Activated CD8-positive, alpha-beta memory T cell treated with anti-CD3 and anti-CD28 coated beads, Interleukin-2, amount 10 ng/mL, durations not matched to agents 7 days and 5 days (primary cell): ENCODE data around the gene DHX35. TPM values are rescaled to one million over a fixed set of nuclear protein-coding genes. Genes with fewer than 3 reads are reported as not detected.
A peak's percentile ranks its signal among the peaks of the same experiment; 100 is the strongest.

ENCODE experiments used
- ATAC-seq: fragments of 150-1000 bp; cut with Tn5 transposase; one replicate; pipeline ENCODE4 v1.10.0; 2021; ENCODE audit warnings: moderate library complexity
- CTCF ChIA-PET: fragments of 350-600 bp; sonication (Branson Sonifier 250); formaldehyde crosslinking; loops from one replicate; lab custom pipeline; 2021; ENCODE audit warnings: antibody characterized with exemption; lab: Charles Lee
- DNase-seq: peaks from one replicate; pipeline ENCODE4 v3.0.0-alpha.2; 2020
- H3K27ac Mint-ChIP-seq: one replicate; pipeline ENCODE4 v1.8.0; 2021; ENCODE audit warnings: mild to moderate bottlenecking, mixed read lengths
- H3K27me3 Mint-ChIP-seq: one replicate; pipeline ENCODE4 v1.8.0; 2021; ENCODE audit warnings: mixed read lengths
- H3K36me3 Mint-ChIP-seq: one replicate; pipeline ENCODE4 v1.8.0; 2021; ENCODE audit warnings: mild to moderate bottlenecking, mixed read lengths
- H3K4me1 Mint-ChIP-seq: one replicate; pipeline ENCODE4 v1.8.0; 2021; ENCODE audit warnings: mixed read lengths
- H3K4me3 Mint-ChIP-seq: one replicate; pipeline ENCODE4 v1.8.0; 2021; ENCODE audit warnings: mild to moderate bottlenecking, moderate library complexity, mixed read lengths
- H3K9me3 Mint-ChIP-seq: one replicate; pipeline ENCODE4 v1.8.0; 2022; ENCODE audit warnings: low read depth, mixed read lengths
- total RNA-seq, 2 experiments: library from RNA; stranded (reverse); gene quantifications; one replicate each; pipeline ENCODE4 v1.2.3, GENCODE V29; 2021

DHX35 gene
- total RNA-seq, 2 experiments from 2014 or later = 10.5 to 12.9 TPM

DNA sequence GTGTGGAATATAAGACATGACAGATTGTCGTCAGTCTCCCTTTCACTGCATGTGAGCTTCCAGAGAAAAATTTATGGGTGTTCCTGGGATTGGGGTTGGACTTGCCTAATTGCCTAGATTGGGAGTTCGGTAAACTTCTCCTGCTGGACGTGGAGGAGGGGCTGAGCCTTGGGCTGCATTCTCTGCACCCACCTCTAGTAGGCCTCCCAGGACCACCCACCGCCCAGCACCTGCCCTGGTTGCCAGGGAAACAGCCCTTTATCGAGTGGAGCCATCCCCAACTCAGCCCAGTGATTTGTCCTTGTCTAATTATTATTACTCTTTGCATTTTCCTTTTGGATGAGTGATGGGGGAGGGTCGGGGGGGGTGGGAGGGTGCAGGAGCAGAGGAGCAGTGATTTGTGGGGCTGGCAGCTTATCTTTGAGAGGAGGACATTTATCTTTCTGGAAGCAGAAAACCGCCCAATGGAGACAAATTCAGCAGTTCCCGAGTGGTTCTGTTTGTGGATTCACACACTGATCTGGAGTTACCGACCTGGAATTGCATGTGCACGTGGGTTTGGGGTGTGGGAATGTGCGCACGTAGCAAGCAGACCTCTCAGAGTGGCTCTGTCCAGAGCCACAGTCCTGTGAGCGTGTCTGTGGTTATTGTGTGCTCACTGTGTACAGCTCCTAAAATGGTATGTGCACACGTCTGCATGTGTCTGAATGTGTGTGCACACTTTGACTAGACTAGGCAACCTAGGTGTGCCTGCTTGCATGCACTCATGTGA lies 104.5 kb downstream of the DHX35 start:
- no peaks in the 10 kb centered on the region for H3K36me3 Mint-ChIP-seq
- DNase-seq (no peak), ATAC-seq (no peak)
- no peak overlapping the region for H3K27ac Mint-ChIP-seq
- H3K4me1 Mint-ChIP-seq = no peaks in the 10 kb centered on the region
- no peak overlapping the region for H3K4me3 Mint-ChIP-seq
- CTCF ChIA-PET = no interaction called here
- no peaks in the 10 kb centered on the region for H3K9me3 Mint-ChIP-seq
- H3K27me3 Mint-ChIP-seq = peaks cover 15% of the 10 kb centered on the region

DNA sequence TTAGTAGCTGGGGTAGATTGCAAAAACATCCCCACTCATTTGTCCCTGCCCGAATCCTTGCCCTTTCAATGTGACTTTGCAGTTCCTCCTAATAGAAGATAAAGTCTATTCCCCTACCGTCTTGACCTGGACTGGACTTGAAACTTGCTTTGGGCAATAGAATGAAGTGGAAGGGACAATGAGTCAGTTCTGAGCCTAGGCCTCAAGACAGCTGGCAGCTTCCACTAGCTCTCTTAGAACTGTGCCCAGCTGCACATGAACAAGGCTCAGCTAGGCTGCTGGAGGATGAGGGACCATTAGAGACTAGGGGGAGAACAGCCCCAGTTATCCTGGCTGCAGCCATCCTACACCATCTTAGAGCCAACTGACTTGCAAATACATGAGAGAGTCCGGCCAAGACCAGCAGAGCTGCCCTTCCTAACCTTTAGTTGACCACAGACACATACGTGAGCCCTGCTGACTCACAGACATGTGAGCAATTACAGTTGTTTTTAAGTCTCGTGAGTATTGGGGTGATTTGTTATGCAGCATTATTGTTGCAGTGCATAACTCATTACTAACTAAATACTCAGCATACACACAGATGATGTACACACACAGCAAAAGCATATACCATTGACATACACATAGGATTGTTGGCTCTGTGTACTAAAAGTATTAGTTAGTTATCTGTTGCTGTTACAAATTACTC lies 105.5 kb downstream of the DHX35 start:
- H3K36me3 Mint-ChIP-seq = no peaks in the 10 kb centered on the region
- no peaks in the 10 kb centered on the region for H3K4me1 Mint-ChIP-seq
- CTCF ChIA-PET = interaction anchor here (0.9 kb wide), 1 partner anchor 13 kb away, joined by 3 read pairs; no protein-coding TSS in a partner anchor
- ATAC-seq (no peak), DNase-seq (no peak)
- H3K9me3 Mint-ChIP-seq = no peaks in the 10 kb centered on the region
- no peak overlapping the region for H3K27ac Mint-ChIP-seq
- H3K27me3 Mint-ChIP-seq = peaks cover 14% of the 10 kb centered on the region
- H3K4me3 Mint-ChIP-seq = no peak overlapping the region

DNA sequence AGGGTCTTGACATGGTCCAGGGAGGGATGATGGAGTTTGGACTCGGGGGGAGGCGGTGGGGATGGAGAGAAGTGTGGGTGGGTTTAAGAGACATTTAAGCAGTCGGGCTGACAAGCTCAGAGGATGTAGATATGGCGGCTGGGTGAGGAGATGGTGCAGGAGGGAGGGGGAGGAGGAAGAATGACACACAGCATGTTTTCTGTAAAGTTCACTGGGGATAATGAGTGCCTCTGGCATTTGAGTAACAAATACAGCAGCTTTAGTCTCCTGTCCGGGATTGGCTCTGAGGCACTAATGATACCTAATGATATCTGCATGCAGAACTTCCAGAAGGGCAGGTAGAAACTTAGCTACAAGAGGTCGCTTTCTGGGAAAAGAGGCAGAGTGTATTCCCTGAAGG lies 107.8 kb downstream of the DHX35 start:
- DNase-seq = no peak
- CTCF ChIA-PET = interaction anchor here (0.7 to 2.0 kb wide), 3 partner anchors 11 to 20 kb away, joined by 3 to 6 read pairs (median 5); no protein-coding TSS in a partner anchor
- peaks cover 25% of the 10 kb centered on the region for H3K27me3 Mint-ChIP-seq
- H3K36me3 Mint-ChIP-seq = no peaks in the 10 kb centered on the region
- no peak overlapping the region for H3K4me3 Mint-ChIP-seq
- ATAC-seq = no peak
- no peak overlapping the region for H3K27ac Mint-ChIP-seq
- H3K9me3 Mint-ChIP-seq = no peaks in the 10 kb centered on the region
- H3K4me1 Mint-ChIP-seq = no peaks in the 10 kb centered on the region

DNA sequence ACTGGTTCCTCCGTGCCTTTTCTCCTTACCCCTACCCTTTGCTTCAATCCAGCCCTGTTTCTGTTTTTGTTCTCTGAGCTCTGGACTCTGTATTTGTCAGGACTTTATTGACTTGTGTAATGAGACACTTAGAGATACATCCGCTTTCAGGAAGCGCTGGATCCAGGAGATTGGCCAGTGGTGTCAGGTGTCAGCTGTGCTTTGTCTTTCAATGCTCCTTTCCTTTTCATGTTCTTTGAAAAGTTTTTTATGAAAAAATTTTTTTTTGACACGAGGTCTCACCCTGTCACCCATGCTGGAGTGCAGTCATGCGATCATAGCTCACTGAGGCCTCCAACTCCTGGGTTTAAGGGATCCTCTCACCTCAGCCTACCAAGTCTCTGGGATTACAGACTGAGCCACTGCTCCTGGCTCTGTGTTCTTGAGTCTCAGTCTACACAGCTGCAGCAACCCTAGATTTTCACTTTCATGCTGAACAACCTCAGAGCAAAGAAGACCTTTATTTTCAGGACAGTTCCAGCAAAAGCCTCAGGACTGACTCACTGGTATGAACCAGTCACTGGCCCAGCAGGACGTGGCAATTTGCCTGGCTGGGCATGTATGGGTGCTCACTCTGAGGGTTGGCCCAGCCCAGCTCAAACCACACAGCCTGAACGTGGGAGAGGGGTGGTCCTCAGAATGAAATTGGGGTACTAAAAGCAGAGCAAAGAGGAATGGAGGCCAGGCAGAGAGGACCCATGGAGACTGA lies 108.5 kb downstream of the DHX35 start:
- Mint-ChIP-seq H3K36me3 (no peaks in the 10 kb centered on the region), H3K27ac (no peak overlapping the region), H3K27me3 (peaks cover 30% of the 10 kb centered on the region), H3K4me3 (no peak overlapping the region), H3K9me3 (no peaks in the 10 kb centered on the region), H3K4me1 (no peaks in the 10 kb centered on the region)
- DNase-seq (no peak), ATAC-seq (no peak)
- CTCF ChIA-PET = interaction anchor here (0.7 to 2.0 kb wide), 3 partner anchors 9 to 21 kb away, joined by 4 to 6 read pairs (median 5); no protein-coding TSS in a partner anchor

DNA sequence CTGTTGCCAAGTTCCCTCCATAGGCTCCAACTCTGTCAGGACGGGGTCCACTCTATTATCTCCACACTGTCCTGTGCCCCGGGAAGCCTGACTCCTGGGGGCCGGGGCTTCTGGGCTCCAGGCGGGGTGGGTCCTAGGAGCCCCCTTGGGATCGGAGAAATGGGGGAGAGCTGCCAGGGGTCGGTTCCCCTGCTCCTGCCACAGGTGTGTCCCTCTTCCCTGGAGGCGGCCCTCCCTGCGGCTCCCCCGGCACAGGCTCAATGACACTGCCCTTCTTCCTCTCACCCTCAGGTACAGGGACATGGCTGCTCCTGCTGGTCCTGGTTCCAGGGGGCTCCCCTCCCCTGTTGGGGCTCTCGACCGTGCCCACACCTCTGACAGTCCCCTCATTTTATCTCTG lies 110.0 kb downstream of the DHX35 start:
- Mint-ChIP-seq H3K4me1 (no peaks in the 10 kb centered on the region), H3K27ac (no peak overlapping the region), H3K9me3 (no peaks in the 10 kb centered on the region), H3K36me3 (no peaks in the 10 kb centered on the region), H3K4me3 (no peak overlapping the region), H3K27me3 (peaks cover 35% of the 10 kb centered on the region)
- CTCF ChIA-PET = interaction anchor here (1.3 to 3.1 kb wide), 3 partner anchors 9 to 23 kb away, joined by 3 to 16 read pairs (median 3); no protein-coding TSS in a partner anchor
- DNase-seq (no peak), ATAC-seq (no peak)

DNA sequence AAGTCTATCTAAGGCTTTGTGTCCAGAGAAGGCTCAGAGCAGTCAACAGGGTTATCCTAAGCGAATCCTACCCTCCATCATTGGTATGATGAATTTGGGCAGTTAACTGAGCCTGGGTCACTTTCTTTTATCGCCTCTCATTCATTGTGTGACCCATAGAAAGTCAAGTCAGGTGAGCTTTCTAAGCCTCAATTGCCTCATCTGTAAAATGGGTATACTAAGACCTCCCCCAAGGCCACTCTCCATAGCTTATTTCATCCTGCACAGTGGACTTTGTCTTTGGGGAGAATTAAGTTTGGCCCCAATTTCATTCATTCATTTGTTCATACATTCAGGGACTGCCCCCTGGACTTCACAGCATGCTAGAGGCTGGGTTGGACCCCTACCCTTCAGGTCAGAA lies 110.5 kb downstream of the DHX35 start:
- DNase-seq (no peak), ATAC-seq (no peak)
- no peaks in the 10 kb centered on the region for H3K36me3 Mint-ChIP-seq
- H3K9me3 Mint-ChIP-seq = no peaks in the 10 kb centered on the region
- H3K27ac Mint-ChIP-seq = no peak overlapping the region
- no peaks in the 10 kb centered on the region for H3K4me1 Mint-ChIP-seq
- no peak overlapping the region for H3K4me3 Mint-ChIP-seq
- H3K27me3 Mint-ChIP-seq = peaks cover 40% of the 10 kb centered on the region
- CTCF ChIA-PET = interaction anchor here (1.3 to 3.1 kb wide), 3 partner anchors 8 to 23 kb away, joined by 3 to 16 read pairs (median 3); no protein-coding TSS in a partner anchor

DNA sequence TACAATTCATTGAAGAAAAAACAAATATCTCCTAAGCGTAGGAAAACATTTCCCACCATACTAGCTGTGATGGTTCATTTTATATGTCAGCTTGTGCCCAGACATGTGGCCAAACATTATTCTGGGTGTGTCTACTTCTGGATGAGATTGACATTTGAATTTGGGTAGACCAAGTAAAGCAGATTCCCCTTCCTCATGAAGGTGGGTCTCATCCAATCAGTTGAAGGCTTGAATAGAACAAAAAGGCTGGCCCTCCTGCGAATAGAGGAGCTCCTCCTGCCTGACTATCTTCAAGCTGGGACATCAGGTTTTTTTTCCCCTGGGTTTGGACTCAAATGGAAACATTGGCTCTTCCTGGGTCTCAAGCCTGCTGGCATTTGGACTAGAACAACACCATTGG lies 113.6 kb downstream of the DHX35 start:
- H3K27me3 Mint-ChIP-seq = peaks cover 40% of the 10 kb centered on the region
- H3K9me3 Mint-ChIP-seq = no peaks in the 10 kb centered on the region
- no peaks in the 10 kb centered on the region for H3K36me3 Mint-ChIP-seq
- no peak for ATAC-seq
- H3K4me1 Mint-ChIP-seq = peaks cover 8% of the 10 kb centered on the region
- DNase-seq = no peak
- H3K4me3 Mint-ChIP-seq = no peak overlapping the region
- no peak overlapping the region for H3K27ac Mint-ChIP-seq
- CTCF ChIA-PET = interaction anchor here (1.0 to 8.9 kb wide), 3 partner anchors 11 to 26 kb away, joined by 3 to 170 read pairs (median 4); no protein-coding TSS in a partner anchor

DNA sequence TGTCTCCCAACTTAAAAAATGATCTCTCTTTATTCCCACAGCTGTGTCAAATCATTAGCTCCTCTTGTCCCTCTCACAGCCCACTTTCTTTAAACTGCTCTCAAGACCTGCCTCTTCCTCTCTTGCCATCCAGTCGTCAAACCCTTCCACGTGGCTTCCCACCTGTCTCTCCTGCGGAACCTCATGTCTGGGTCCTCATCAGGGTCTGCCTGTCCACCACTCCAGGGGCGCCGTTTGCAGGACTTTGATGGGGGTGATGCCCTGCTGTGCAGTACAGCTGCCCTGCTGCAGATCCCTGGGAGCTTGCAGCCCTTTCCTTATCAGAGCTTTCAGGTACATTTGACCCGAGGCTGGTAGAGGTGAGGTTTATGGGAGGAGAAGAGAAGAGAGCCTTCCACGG lies 114.8 kb downstream of the DHX35 start:
- Mint-ChIP-seq H3K36me3 (no peaks in the 10 kb centered on the region), H3K9me3 (no peaks in the 10 kb centered on the region), H3K27me3 (peaks cover 42% of the 10 kb centered on the region), H3K27ac (no peak overlapping the region), H3K4me1 (peaks cover 8% of the 10 kb centered on the region), H3K4me3 (no peak overlapping the region)
- no peak for DNase-seq
- CTCF ChIA-PET = interaction anchor here (8.9 kb wide), 1 partner anchor 28 kb away, joined by 170 read pairs; no protein-coding TSS in a partner anchor
- no peak for ATAC-seq

DNA sequence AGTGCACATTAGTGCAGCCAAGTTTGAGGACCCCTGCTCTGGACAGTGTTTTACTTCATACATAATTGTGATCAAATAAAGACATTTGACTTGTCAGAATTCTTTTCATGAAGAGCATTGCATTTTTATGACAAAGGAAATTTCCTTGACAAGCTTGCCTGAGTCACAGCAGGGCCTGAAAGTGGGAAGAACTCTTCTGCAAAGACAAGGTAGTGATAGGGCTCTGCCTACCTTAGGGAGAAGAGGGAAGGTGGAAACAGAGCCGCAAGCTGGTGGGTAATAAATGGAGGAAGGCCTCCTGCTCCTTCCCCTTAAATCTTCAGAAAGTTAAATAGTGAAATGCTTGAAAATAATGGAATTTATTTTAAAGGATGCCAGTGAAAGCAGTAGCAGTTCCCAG lies 118.2 kb downstream of the DHX35 start:
- Mint-ChIP-seq H3K36me3 (no peaks in the 10 kb centered on the region), H3K4me1 (peaks cover 8% of the 10 kb centered on the region), H3K27me3 (peaks cover 36% of the 10 kb centered on the region), H3K9me3 (no peaks in the 10 kb centered on the region), H3K4me3 (no peak overlapping the region), H3K27ac (no peak overlapping the region)
- DNase-seq = no peak
- ATAC-seq = no peak
- CTCF ChIA-PET = interaction anchor here (0.6 to 8.9 kb wide), 12 partner anchors 8 to 156 kb away, joined by 3 to 170 read pairs (median 4); partner anchors contain the start of genes DHX35 and FAM83D

DNA sequence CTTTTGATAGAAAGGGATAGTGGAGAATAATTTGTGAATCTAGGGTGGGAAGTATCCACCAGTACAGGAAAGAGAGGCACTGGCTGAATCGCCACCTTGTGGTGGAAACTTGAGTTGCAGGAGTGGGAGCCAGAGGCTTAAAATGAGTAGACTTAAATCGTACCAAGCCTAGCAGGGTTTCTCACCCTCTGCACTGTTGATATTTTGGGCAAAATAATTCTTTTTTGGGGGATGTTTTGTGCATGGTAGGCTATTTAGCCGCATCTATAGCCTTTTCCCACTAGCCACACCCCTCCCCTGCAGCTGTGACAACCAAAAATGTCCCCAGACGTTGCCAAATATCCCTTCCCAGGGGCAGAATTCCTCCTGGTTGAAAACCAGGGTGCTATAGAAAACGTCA lies 119.1 kb downstream of the DHX35 start:
- Mint-ChIP-seq H3K9me3 (no peaks in the 10 kb centered on the region), H3K27me3 (peaks cover 36% of the 10 kb centered on the region), H3K4me3 (no peak overlapping the region), H3K4me1 (peaks cover 8% of the 10 kb centered on the region), H3K36me3 (no peaks in the 10 kb centered on the region), H3K27ac (no peak overlapping the region)
- DNase-seq (peak; percentile 87), ATAC-seq (peak; percentile 86)
- CTCF ChIA-PET = interaction anchor here (0.6 to 8.9 kb wide), 11 partner anchors 9 to 157 kb away, joined by 3 to 170 read pairs (median 4); partner anchors contain the start of genes DHX35 and FAM83D

DNA sequence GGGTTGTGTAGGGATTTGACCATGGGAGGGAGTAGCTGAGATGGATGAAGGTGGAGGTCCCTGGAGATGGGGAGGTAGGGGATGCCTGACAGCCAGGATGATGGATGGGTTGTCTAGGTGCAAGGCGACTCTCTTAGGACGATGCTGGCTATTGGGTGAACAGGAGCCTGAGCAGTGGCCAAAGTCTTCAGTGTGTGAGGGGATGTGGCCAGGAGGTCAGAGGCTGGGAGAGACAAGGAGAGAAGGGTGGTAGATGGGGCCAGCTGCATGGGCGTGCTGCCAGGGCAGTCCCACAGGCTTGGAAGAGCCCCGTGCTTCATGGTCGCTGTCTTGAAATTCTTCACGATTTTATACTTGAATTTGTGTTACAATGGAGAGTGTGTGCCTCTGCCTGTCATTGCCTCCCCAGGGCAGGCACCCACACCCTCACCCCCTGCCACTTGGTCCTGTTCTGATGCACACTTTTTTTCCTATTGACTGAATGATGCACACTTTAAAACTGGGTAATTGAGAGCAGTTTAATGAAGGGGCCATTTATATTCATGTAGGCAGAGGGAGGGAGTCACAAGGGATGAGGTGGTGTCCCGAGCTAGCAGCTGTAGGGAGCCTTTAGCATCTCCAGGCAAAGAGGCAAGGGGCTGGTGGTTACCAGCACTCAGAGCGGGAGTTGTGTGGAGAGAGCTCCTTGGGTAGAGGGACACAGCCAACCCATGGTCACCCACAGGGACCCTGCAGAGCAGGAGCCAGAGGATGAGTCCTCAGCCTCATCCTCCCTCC lies 120.7 kb downstream of the DHX35 start:
- H3K27ac Mint-ChIP-seq = no peak overlapping the region
- CTCF ChIA-PET = interaction anchor here (8.9 kb wide), 1 partner anchor 34 kb away, joined by 170 read pairs; no protein-coding TSS in a partner anchor
- peaks cover 8% of the 10 kb centered on the region for H3K4me1 Mint-ChIP-seq
- H3K4me3 Mint-ChIP-seq = no peak overlapping the region
- peaks cover 27% of the 10 kb centered on the region for H3K27me3 Mint-ChIP-seq
- no peak for DNase-seq
- H3K36me3 Mint-ChIP-seq = no peaks in the 10 kb centered on the region
- H3K9me3 Mint-ChIP-seq = no peaks in the 10 kb centered on the region
- ATAC-seq = no peak

DNA sequence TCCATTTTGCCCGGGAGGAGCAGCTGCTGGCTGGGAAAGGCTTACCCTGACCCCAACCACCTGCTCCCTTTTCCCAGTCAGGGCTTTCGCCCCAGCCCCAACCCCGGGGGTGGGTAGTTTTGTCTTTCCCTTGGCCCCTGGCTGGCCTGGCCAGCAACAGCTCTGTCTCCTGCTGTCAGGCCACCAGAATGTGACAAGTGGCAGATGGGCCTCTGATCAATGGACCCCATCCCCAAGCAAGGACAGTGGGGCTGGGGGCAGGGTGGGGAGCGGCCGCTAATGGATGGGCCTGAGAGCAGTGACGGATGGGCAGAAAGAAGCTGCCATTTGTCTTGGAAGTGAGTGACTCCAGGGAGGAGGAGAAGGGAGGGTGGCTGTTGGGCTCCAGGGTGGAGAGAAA lies 121.6 kb downstream of the DHX35 start:
- H3K4me1 Mint-ChIP-seq = peaks cover 2% of the 10 kb centered on the region
- DNase-seq (no peak), ATAC-seq (no peak)
- H3K27me3 Mint-ChIP-seq = peaks cover 23% of the 10 kb centered on the region
- no peaks in the 10 kb centered on the region for H3K36me3 Mint-ChIP-seq
- no peak overlapping the region for H3K4me3 Mint-ChIP-seq
- no peaks in the 10 kb centered on the region for H3K9me3 Mint-ChIP-seq
- H3K27ac Mint-ChIP-seq = no peak overlapping the region
- CTCF ChIA-PET = interaction anchor here (8.9 kb wide), 1 partner anchor 35 kb away, joined by 170 read pairs; no protein-coding TSS in a partner anchor
